SK-N-SH treated with all-trans-retinoic acid at 6 μM for 48 hours (cell line): ENCODE data around the gene AAR2.

ENCODE experiments used
- ATAC-seq: fragments of 200-7000 bp; cut with Tn5 transposase; 3 replicates; pipeline ENCODE4 v1.9.1; 2020; ENCODE audit warnings: mild to moderate bottlenecking, moderate library complexity
- BACH2 ChIP-seq: fragments of 250-450 bp; sonication (Bioruptor Pico); IDR thresholded peaks from 2 replicates; pipeline ENCODE4 v1.9.0; 2021; ENCODE audit warnings: mild to moderate bottlenecking, borderline replicate concordance
- CREB5 ChIP-seq: fragments of 250-450 bp; sonication (Bioruptor Pico); IDR thresholded peaks from 2 replicates; pipeline ENCODE4 v1.5.1; 2020; ENCODE audit warnings: low read depth, mild to moderate bottlenecking, moderate library complexity
- CSDC2 ChIP-seq: fragments of 250-450 bp; sonication (Bioruptor Pico); IDR thresholded peaks from 2 replicates; pipeline ENCODE4 v1.5.0; 2020; ENCODE audit warnings: mild to moderate bottlenecking, moderate library complexity
- CSRNP3 ChIP-seq: fragments of 250-450 bp; sonication (Bioruptor Pico); IDR thresholded peaks from 2 replicates; pipeline ENCODE4 v1.5.1; 2021; ENCODE audit warnings: mild to moderate bottlenecking, moderate library complexity
- ESRRG ChIP-seq: fragments of 250-450 bp; sonication (Bioruptor Pico); IDR thresholded peaks from 2 replicates; pipeline ENCODE4 v1.6.1; 2021; ENCODE audit warnings: mild to moderate bottlenecking
- GLIS3 ChIP-seq: fragments of 250-450 bp; sonication (Bioruptor Pico); IDR thresholded peaks from 2 replicates; pipeline ENCODE4 v1.5.0; 2020; ENCODE audit warnings: mild to moderate bottlenecking, moderate library complexity
- ISL1 ChIP-seq: fragments of 250-450 bp; sonication (Bioruptor Pico); IDR thresholded peaks from 2 replicates; pipeline ENCODE4 v2.1.2; 2022; ENCODE audit warnings: mild to moderate bottlenecking, moderate library complexity
- PATZ1 ChIP-seq: fragments of 250-450 bp; sonication (Bioruptor Pico); IDR thresholded peaks from 2 replicates; pipeline ENCODE4 v1.8.0; 2020; ENCODE audit warnings: mild to moderate bottlenecking, moderate library complexity, borderline replicate concordance
- POU6F1 ChIP-seq: fragments of 250-450 bp; sonication (Bioruptor Pico); IDR thresholded peaks from 2 replicates; pipeline ENCODE4 v1.8.0; 2021; ENCODE audit warnings: low read depth, mild to moderate bottlenecking, moderate library complexity, borderline replicate concordance
- PPARA ChIP-seq: fragments of 250-450 bp; sonication (Bioruptor Pico); IDR thresholded peaks from 2 replicates; pipeline ENCODE4 v1.5.0; 2020; ENCODE audit warnings: mild to moderate bottlenecking, borderline replicate concordance
- RARB ChIP-seq: fragments of 250-450 bp; sonication (Bioruptor Pico); IDR thresholded peaks from 2 replicates; pipeline ENCODE4 v1.8.0; 2021; ENCODE audit warnings: mild to moderate bottlenecking, moderate library complexity
- TOX ChIP-seq: fragments of 250-450 bp; sonication (Bioruptor Pico); IDR thresholded peaks from 2 replicates; pipeline ENCODE4 v1.8.0; 2021; ENCODE audit warnings: mild to moderate bottlenecking, moderate library complexity, borderline replicate concordance
- ZC3H10 ChIP-seq: fragments of 250-450 bp; sonication (Bioruptor Pico); IDR thresholded peaks from 2 replicates; pipeline ENCODE4 v1.5.1; 2021; ENCODE audit warnings: mild to moderate bottlenecking, moderate library complexity
- ZFP3 ChIP-seq: fragments of 250-450 bp; sonication (Bioruptor Pico); IDR thresholded peaks from 2 replicates; pipeline ENCODE4 v1.5.0; 2020; ENCODE audit warnings: mild to moderate bottlenecking, moderate library complexity
- ZFP30 ChIP-seq: fragments of 450-650 bp; formaldehyde crosslinking; IDR thresholded peaks from 2 replicates; pipeline ENCODE4 v1.5.0; 2022; ENCODE audit warnings: mild to moderate bottlenecking, moderate library complexity
- ZNF565 ChIP-seq: fragments of 450-650 bp; formaldehyde crosslinking; conservative IDR thresholded peaks from 2 replicates; pipeline ENCODE4 v1.5.0; 2020; ENCODE audit warnings: low read depth, mild to moderate bottlenecking, moderate library complexity
- ZNF70 ChIP-seq: fragments of 450-650 bp; formaldehyde crosslinking; IDR thresholded peaks from 2 replicates; pipeline ENCODE4 v1.5.0; 2020; ENCODE audit warnings: mild to moderate bottlenecking, moderate library complexity

Gene AAR2

DNA sequence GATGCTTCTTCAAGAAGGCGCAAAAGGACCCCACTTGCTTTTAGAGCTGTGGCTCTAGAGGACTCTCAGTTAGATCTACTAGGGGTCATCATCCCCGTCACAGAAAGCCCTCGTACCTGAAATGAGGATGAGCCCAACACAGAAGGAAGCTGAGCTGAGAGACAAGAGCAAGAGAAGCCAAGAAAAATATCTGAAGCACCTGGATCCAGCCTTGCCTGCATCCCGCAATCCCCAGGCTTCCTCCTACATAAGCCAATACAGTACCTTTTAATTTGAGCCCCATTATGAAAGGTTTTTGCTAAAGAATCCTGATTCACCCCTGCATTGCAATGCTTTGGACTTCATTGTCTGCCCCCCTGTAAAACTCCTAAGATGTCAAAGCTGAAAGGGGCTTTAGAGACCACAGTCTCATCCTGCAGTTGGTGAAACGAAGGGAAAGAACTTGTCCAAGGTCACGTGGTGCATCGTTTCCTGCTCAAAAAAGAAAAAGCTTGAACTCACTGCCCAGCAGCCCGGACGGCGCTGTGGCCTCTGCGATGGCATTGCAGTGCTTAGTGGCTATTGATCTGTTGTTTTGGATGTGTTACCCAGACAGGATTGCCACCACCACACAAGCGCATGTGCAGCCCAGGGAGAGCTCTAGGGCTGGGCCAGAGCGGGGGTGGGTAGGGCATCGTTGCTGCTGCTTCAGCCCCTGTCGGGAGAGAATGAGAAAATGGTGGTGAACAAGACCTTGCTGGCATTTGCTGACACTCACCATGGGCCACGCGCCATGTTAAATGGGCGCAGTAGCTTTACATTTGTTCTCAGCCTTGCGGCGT is 28.4 kb downstream of the AAR2 start:
- no peak for TF ChIP-seq CSDC2 (CRISPR knock-in tag)
- no peak for ATAC-seq

GRCh38 chr20:36266189-36266588 is 29.9 kb downstream of the AAR2 start:
- no peak for ATAC-seq
- TF ChIP-seq PPARA (CRISPR knock-in tag) (no peak), POU6F1 (CRISPR knock-in tag) (no peak)

GRCh38 chr20:36267605-36268381 is 31.5 kb downstream of the AAR2 start:
- no peak for TF ChIP-seq TOX
- TF ChIP-seq ZFP3 (CRISPR knock-in tag): no peak
- TF ChIP-seq POU6F1 (CRISPR knock-in tag): no peak
- no peak for TF ChIP-seq CSRNP3 (CRISPR knock-in tag)
- no peak for TF ChIP-seq BACH2
- no peak for ATAC-seq

GRCh38 chr20:36268440-36269342 is 32.4 kb downstream of the AAR2 start:
- no peak for TF ChIP-seq PATZ1
- no peak for TF ChIP-seq ZFP3 (CRISPR knock-in tag)
- no peak for TF ChIP-seq BACH2
- no peak for TF ChIP-seq ZC3H10
- TF ChIP-seq ZNF70: no peak
- no peak for TF ChIP-seq ISL1 (CRISPR knock-in tag)
- no peak for TF ChIP-seq CREB5 (CRISPR knock-in tag)
- TF ChIP-seq PPARA (CRISPR knock-in tag): no peak
- TF ChIP-seq ZFP30 (CRISPR knock-in tag): no peak
- no peak for TF ChIP-seq ZNF565
- TF ChIP-seq TOX: no peak
- no peak for TF ChIP-seq CSDC2 (CRISPR knock-in tag)
- no peak for ATAC-seq

GRCh38 chr20:36269507-36269906 is 33.2 kb downstream of the AAR2 start:
- no peak for ATAC-seq
- TF ChIP-seq ISL1 (CRISPR knock-in tag) (no peak), CSRNP3 (CRISPR knock-in tag) (no peak), RARB (CRISPR knock-in tag) (no peak), ZC3H10 (no peak), BACH2 (no peak), CREB5 (CRISPR knock-in tag) (no peak), ESRRG (CRISPR knock-in tag) (no peak), GLIS3 (CRISPR knock-in tag) (no peak), POU6F1 (CRISPR knock-in tag) (no peak), ZNF565 (no peak), TOX (no peak)
